Right lung (tissue), 10 donors: Measurements from ENCODE around the gene TMEM212. TPM values are rescaled to one million over a fixed set of nuclear protein-coding genes. Genes with fewer than 3 reads are reported as not detected.
A peak's percentile ranks its signal among the peaks of the same experiment; 100 is the strongest.

Experiments
- DNase-seq, 2 donors: peaks; one replicate each; pipeline ENCODE4 v3.0.0-alpha.2; 2013
- long read RNA-seq, 8 donors: transcript quantifications; one replicate each; lab custom pipeline, GENCODE V29; 2026
- polyA plus RNA-seq, 5 donors: library from polyadenylated mRNA; unstranded; fragments of 120-200 nt; gene quantifications; one replicate each; pipeline versions ENCODE4 v1.2.1 to v1.2.3, GENCODE V29; 2013; ENCODE audit warnings: inconsistent platforms in 1 of 5, low replicate concordance in 1 of 5; ENCODE audit not compliant: insufficient read length in 5 of 5, insufficient read depth in 1 of 5

The TMEM212 gene
- 1 to 10 TPM in 4 of 5 donors, under 1 TPM in 1; 0.80 to 4.7 (median 2.6) TPM for polyA plus RNA-seq
- long read RNA-seq, donor 1, partial matches to known transcripts: 0 of 3 reads
- long read RNA-seq, donor 1, other reads (novel, unspliced or antisense): 0 of 3 reads
- long read RNA-seq, donor 2: 0 reads
- long read RNA-seq, donor 3, partial matches to known transcripts: 0 of 1 reads
- long read RNA-seq, donor 3, other reads (novel, unspliced or antisense): 0 of 1 reads
- long read RNA-seq, donor 4, partial matches to known transcripts: 0 of 1 reads
- long read RNA-seq, donor 4, other reads (novel, unspliced or antisense): 0 of 1 reads
- long read RNA-seq, donor 5: 0 reads
- long read RNA-seq, donor 6: 0 reads
- long read RNA-seq, donor 7: 0 reads
- long read RNA-seq, donor 8: 0 reads

GRCh38 chr3:171842864-171843518 lies at the start of gene TMEM212:
Gene TMEM212, plus strand, starts transcription at chr3:171843349. Its CDS starts 35 bp downstream, at chr3:171843384.
- no peak for DNase-seq

- DNase-seq: no peak
These were observed 46.4 kb upstream of the TMEM212 start for GRCh38 chr3:171796625-171797264.

GRCh38 chr3:171797265-171797679 lies 45.9 kb upstream of the TMEM212 start:
- no peak for DNase-seq

- DNase-seq: no peak
These were observed 45.3 kb upstream of the TMEM212 start for GRCh38 chr3:171797873-171798272.

- no peak for DNase-seq
These were observed 43.6 kb upstream of the TMEM212 start for GRCh38 chr3:171799501-171799900.

DNA sequence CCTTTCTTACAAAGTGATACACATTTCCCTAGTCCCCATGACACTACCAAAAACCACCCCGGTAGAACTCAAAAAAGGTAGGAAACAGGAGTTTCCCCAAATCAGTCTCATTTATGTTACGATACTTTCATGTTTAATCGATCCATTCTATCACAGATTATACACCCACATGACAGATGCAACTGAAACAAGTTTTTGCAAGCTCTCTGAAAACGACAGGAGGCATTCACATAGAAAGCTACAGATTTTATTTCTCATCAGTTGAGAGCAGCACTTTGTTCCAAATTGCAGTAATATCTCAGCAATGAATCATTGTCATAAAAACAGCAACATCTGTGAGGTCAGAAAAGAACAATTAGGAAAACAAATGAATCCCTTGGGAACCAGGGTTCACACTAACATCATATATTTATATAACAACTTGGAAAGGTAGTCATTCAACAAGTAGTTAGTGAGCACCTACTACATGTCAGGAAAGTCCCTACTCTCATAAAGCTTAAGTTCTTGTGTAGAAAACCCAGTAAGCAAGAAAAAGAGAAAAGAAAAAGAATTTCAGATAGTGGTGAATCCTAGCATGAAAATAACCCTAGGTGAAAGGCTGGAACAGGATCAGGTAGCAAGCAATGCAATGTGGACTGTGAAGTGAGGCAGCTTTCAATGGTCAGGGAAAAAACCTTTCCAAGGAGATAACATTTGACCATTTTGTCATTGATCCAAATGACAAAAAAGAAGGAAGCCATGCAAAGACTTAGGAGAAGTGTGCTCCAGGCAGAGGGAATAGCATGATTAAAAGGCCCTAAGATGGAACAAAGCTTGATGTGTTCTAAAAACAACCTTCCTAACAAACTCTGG lies 41.2 kb upstream of the TMEM212 start:
- DNase-seq: no peak

DNA sequence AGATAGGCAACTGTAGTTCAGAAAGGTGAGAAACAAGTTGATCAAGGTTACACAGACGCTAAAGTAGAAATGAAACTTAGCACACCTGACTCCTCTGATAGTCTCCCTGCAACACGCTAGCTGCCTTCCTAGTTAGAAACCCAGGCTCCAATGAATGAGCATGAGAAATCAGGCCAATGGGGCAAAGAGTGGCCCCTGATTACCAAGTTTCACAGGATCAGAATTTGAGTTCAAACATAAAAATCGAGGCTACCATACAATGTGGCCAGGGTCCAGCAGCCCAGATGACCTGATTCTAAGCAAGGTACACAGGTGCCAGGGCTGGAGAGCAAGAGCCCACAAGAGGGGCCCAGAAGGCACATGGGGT lies 40.6 kb upstream of the TMEM212 start:
- no peak for DNase-seq

- DNase-seq: no peak
These were observed 40.1 kb upstream of the TMEM212 start for GRCh38 chr3:171803044-171803443.

GRCh38 chr3:171804618-171805389 lies 38.3 kb upstream of the TMEM212 start:
- no peak for DNase-seq

DNA sequence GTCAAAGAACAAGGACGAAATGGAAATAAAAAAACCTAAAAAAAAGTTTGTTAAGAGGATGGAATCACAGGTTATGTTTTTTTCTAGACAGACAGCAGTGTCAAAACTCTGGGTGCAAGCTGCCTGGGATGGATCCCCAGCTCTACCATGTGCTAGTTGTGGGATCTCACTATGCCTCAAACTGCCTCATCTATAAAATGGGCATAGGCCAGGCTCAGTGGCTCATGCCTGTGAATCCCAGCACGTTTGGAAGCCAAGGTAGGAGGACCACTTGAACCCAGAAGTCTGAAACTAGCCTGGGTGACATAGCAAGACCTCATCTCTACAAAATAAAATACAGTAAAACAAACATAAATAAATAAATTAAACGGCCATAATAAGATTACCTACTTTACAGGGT lies 37.5 kb upstream of the TMEM212 start:
- DNase-seq: no peak

GRCh38 chr3:171806200-171807128 lies 36.7 kb upstream of the TMEM212 start:
- DNase-seq: peak in 1 of 2 donors; percentile 57

DNA sequence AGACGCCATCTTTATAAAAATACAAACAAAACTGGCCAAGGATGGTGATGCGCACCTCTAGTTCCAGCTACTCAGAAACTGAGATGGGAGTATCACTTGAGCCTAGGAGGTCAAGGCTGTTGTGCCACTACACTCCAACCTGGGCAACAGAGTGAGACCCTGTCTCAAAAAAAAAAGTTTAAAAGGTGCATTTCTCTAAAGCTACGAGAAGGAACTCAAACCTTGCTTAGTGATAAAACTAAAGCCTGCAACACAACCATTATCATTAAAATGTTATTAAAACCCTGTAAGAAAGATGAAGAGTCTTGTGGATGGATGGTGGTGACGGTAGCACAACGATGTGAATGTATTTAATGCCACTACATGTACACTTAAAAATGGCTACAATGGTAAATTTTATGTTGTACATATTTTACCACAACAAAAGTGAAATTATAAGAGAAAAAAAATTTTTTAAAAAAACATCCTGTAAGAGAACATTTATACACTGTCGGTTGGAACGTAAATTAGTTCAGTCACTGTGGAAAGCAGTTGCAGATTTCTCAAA lies 35.9 kb upstream of the TMEM212 start:
- DNase-seq: no peak

DNA sequence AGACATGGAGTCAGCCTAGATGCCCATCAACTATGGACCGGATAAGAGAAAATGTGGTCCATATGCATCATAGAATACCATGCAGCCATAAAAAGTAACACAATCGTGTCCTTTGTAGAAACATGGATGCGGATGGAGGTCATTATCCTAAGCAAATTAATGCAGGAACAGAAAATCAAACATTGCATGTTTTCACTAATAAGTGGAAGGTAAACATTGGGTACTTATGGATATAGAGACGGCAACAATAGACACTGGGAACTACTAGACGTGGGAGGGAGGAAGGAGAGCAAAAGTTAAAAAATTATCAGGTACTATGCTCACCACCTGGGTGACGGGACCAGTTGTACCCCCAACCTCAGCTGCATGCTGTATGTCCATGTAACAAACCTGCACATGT lies 35.3 kb upstream of the TMEM212 start:
- DNase-seq: no peak

- DNase-seq: no peak
These were observed 33.6 kb upstream of the TMEM212 start for GRCh38 chr3:171809611-171809860.

DNA sequence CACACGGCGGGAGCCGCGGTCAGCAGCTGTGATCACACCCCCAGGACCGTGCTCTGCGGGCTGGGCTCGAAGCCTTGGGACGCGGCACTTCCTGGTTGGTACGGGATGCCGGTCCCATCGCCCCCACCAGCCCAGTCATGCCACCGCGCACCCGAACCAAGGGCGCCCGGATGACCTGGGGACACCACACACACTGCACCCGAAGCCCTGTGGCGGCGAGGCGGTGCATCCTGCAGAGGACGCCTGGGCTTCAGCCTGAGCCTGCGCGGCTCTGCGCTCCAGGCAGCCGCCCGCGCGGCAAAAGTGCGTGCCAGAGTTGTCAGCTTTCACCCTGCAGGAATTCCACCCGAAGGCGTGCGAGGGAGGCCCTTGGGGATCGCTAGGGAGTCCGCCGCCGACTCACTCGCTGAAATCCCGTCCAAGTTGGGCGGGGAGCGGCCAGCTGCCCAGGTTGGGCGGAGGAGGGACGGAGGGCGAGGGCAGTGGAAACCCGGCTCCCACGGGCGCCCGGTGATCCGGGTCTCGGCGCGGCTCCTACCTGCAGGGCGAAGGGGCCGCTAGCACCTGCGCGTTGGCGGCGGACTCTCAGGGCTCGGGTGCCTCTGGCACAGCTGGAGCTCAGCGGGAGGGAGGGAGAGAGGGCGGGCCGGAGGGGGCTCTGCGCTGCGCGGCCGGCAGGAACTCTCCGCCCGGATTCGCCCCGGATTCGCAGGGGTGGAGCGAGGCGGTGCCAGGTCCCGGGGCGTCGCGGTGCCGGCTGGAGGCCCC lies 33.1 kb upstream of the TMEM212 start, which contains the start of gene PLD1:
Gene PLD1 (minus strand): TSS at position 623 of the 768 bp plus-strand sequence. CDS start 72,432 bp downstream, outside the sequence.
- DNase-seq: peak; percentile 62 to 72

- no peak for DNase-seq
These were observed 32.4 kb upstream of the TMEM212 start for GRCh38 chr3:171810629-171811294.

GRCh38 chr3:171811295-171811912 lies 31.7 kb upstream of the TMEM212 start:
- DNase-seq: peak; percentile 69 to 76

- DNase-seq: no peak
These were observed 31.2 kb upstream of the TMEM212 start for GRCh38 chr3:171811913-171812335.
